GM21526 (cell line): ENCODE results near the gene FOXP2.
"Not testable (repeated sequence)": the region's sequence is repeated elsewhere in the genome, so short reads cannot be mapped to it uniquely, and the experiment has no call there.

Experiments used
- ATAC-seq: cut with Tn5 transposase; IDR thresholded peaks from one replicate; pipeline ENCODE4 v1.9.1; 2021; ENCODE audit warnings: moderate library complexity; ENCODE audit not compliant: unreplicated experiment, low FRiP score

FOXP2 gene

GRCh38 chr7:114574384-114574783 is 159.8 kb downstream of the FOXP2 start:
- no peak for ATAC-seq

GRCh38 chr7:114575098-114575497 is 160.5 kb downstream of the FOXP2 start:
- ATAC-seq: no peak

DNA sequence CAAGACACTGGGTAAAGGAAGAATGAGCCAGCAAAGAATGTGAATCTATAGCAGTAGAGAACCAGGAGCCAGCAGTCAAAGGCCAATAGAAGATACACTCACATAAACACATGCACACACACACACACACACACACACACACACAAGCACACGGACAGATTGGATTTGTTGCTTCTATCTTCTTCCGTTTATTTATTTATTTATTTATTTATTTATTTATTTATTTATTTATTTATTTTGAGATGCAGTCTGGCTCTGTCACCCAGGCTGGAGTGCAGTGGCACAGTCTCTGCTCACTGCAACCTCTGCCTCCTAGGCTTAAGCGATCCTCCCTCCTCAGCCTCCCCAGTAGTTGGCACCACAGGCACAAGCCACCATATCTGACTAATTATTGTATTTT is 166.3 kb downstream of the FOXP2 start:
- not testable (repeated sequence) for ATAC-seq

GRCh38 chr7:114588506-114588905 is 173.9 kb downstream of the FOXP2 start:
- ATAC-seq: no peak

- no peak for ATAC-seq
These were observed 174.8 kb downstream of the FOXP2 start for GRCh38 chr7:114589436-114589835.

GRCh38 chr7:114590298-114590697 is 175.7 kb downstream of the FOXP2 start:
- ATAC-seq: no peak

- ATAC-seq: no peak
These were observed 184.3 kb downstream of the FOXP2 start for GRCh38 chr7:114598946-114599345.

- no peak for ATAC-seq
These were observed 191.5 kb downstream of the FOXP2 start for GRCh38 chr7:114606100-114606499.

DNA sequence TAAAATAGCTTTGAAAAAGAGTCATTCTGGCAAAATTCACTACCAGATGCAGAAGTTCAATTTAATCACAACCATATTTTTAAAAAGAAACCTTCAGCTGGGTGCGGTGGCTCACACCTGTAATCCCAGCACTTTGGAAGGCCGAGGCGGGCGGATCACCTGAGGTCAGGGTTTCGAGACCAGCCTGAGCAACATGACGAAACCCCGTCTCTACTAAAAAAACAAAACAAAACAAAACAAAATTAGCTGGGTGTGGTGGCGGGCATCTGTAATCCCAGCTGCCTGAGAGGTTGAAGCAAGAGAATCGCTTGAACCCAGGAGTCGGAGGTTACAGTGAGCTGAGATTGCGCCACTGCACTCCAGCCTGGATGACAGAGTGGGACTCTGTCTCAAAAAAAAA is 194.2 kb downstream of the FOXP2 start:
- ATAC-seq: not testable (repeated sequence)

DNA sequence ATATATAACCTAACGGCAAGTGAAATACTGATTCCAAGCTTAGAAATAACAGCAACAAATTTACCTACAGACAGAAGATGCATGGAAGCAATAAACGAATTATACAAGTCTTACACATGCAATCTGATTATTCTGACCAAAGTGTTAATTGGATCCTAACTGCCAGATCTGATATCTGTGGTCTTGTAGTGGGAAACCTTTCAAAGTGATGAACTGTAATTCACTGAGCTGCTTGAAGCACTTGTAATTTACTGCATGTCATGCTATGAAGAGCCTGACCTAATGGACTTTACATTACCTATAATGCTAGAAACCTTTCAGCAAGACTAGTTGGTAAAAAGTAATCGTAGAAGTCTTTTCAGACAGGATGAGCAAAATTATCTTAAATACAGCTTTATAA is 205.6 kb downstream of the FOXP2 start:
- ATAC-seq: no peak

GRCh38 chr7:114622221-114622620 is 207.6 kb downstream of the FOXP2 start:
- no peak for ATAC-seq

DNA sequence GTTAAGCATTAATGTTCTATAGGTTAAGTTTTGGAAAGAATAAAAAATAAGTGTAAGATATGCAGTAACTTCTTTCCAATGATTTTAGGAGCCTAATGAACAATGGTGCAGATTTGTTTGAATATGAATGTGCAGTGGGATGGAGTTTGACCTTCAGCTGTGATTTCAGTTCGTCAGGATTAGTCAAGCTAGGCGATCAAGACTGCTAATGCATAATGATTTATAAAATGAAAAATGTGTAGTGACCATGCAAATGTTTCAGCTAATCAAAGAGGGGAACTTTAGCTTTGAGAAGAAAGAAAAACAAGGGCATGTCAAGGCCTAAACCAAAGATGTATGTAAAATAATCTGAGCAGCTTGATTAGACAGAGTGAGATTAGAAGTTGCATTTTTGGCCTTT is 208.5 kb downstream of the FOXP2 start:
- ATAC-seq: no peak

DNA sequence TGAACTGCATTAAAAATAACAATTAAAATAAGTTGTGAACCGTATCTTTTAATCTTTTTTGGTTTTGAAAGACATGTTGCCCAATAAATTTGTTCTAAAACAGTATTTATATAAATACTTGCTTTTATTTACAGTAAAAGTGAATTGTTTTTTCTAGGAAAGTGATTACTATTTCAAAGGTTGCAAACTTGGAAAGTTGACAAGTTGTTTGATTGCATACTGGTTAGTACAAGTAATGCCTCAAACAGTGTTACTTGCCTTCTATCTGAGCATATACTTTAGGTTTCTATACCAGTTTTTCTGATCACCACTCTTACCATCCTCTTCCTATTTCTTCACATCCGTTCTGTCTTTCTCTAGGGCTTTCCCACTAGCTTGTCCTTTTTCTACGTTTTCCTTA is 212.6 kb downstream of the FOXP2 start:
- no peak for ATAC-seq

DNA sequence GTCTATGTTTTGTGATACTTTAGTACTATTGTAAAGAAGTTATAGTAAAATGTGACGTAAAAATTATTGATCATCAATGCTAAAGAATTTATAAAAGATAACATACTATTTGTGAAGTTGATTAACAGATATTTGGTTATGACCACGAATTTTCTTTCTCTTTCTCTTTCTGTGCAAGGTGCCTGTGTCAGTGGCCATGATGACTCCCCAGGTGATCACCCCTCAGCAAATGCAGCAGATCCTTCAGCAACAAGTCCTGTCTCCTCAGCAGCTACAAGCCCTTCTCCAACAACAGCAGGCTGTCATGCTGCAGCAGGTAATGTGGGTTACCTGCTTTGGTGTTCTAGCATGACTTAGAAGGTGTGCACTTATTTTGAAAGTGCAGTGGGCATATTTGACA is 213.7 kb downstream of the FOXP2 start:
- ATAC-seq: no peak

DNA sequence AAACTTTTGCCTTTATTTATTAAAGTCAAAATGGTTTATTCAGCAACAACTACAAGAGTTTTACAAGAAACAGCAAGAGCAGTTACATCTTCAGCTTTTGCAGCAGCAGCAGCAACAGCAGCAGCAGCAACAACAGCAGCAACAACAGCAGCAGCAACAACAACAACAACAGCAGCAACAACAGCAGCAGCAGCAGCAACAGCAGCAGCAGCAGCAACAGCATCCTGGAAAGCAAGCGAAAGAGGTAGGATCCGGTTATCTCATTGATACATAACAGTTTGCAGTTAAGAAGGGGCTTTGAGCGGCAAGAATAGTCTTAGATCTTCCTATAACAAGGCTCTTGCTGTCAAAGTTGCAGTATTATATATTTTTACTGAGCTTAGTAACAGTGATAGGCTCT is 215.1 kb downstream of the FOXP2 start:
- ATAC-seq: no peak

DNA sequence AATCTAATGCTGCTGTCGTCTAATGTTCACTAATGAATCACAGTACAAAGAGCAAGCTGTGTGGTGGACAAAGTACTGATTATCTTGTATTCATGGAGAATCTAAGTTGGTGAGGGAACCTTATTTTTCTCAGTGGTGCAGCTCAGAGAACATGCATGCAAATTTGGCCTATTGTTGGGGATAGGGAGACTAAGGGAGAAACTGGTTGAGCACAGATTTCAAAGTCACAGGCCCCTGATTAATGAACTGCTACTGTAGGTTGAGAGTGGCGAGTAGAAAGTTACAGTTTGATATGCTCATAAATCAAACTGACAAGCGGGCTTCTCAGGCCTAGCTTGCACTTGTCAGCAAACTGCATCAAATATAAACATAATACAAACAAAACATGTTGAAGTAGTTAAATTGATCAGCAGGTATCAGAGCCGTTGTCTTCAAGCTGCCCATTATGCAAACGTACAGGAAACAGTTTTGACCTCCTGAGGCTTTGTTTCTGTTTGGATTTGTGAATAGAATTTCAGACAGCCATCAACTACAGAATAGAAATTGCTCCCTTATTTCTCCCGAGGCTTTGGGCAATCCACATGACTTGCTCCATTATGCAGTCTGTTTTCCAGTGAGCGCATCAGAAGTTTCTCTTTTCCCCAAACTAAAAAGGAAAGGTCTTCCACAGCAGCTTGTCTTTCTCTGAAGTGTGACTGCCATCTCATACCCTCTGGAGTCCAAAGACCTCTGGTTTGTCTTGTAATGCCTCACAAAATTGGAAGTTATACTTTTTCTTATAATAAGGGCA is 215.8 kb downstream of the FOXP2 start:
- ATAC-seq: no peak

DNA sequence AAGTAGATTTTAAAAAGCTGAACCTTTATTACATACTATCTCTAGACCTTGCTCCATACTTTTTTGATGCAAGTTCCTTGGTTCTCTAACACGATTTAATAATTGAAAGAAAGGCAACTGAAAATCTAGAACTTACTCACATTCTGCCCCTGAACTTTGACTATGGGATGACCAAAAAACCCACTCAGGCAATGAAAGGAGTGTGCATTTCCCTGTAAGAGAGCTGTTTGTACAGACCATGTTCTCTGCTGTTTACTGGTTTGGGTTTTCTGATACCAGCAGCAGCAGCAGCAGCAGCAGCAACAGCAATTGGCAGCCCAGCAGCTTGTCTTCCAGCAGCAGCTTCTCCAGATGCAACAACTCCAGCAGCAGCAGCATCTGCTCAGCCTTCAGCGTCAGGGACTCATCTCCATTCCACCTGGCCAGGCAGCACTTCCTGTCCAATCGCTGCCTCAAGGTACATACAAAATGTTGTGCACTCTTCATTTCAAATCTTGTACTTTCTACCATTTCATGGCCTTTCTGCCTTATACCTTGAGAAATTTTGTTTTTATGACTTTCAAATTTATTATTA is 216.7 kb downstream of the FOXP2 start:
- no peak for ATAC-seq

GRCh38 chr7:114639451-114639850 is 224.8 kb downstream of the FOXP2 start:
- no peak for ATAC-seq

- ATAC-seq: no peak
These were observed 229.8 kb downstream of the FOXP2 start for GRCh38 chr7:114644455-114644854.

DNA sequence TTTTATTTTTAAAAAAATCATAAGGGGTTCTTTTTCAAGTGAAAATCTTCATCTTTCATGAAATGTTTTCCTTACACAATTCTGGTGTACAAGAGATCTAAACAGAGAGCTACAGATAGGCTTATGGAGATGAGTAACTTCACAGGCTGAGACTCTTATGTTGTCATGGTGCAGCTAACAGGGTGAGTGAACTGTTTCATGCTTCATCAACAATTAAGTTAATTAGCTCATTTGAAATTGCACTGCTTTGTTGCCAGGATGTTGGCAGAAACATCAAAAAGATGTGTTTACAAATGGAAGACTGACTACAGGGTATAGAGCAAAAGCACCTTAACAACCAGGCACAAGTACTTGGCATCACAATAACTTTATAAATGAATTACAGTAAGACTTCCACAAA is 230.8 kb downstream of the FOXP2 start:
- ATAC-seq: no peak

- ATAC-seq: no peak
These were observed 232.9 kb downstream of the FOXP2 start for GRCh38 chr7:114647518-114647917.

DNA sequence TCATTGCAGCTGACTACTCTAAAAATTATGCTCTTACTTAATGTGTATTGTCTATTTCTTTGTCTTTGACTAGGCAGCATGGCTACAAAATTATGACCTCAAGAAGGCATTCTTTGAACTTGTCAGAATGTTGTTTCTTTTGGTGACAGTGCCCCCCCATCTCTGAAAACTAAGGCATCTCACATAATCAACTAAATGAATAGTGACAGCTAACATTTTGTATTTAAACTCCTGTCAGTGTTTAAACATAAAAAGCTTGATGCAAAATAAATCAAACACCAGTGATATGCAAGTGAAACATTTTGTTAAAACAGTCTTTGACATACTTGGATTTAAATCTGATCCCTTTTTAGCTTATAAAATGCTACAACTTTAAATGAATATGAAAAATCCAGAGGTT is 233.5 kb downstream of the FOXP2 start:
- no peak for ATAC-seq
